Small intestine (tissue), 7 donors: ENCODE results near the gene ZKSCAN3. TPM values are rescaled to one million over a fixed set of nuclear protein-coding genes. Genes with fewer than 3 reads are reported as not detected.
A peak's percentile ranks its signal among the peaks of the same experiment; 100 is the strongest.

Experiments used
- DNase-seq, 2 donors: peaks; one replicate each; pipeline versions ENCODE4 v3.0.0 to v3.0.0-alpha.2; 2013
- FAIRE-seq: peaks from 2 replicates; lab custom pipeline; 2012; peaks lifted over from hg19 to GRCh38; lab: Jason Lieb, UNC
- H3K27ac ChIP-seq, 3 donors: one replicate each; pipeline ENCODE4 v1.5.1; 2013; ENCODE audit warnings: low read length in 2 of 3, mild to moderate bottlenecking in 2 of 3, control low read depth in 1 of 3, inconsistent platforms in 1 of 3, low read depth in 1 of 3, moderate library complexity in 1 of 3
- H3K27me3 ChIP-seq, 3 donors: one replicate each; pipeline ENCODE4 v1.6.1; 2013; ENCODE audit warnings: low read length in 3 of 3, inconsistent platforms in 1 of 3; ENCODE audit not compliant: control insufficient read depth in 3 of 3, insufficient read depth in 3 of 3
- H3K36me3 ChIP-seq, 3 donors: one replicate each; pipeline ENCODE4 v1.6.1; 2013; ENCODE audit warnings: low read length in 3 of 3, inconsistent platforms in 1 of 3, low read depth in 1 of 3, mild to moderate bottlenecking in 1 of 3, moderate library complexity in 1 of 3; ENCODE audit not compliant: control insufficient read depth in 3 of 3, insufficient read depth in 2 of 3
- H3K4me1 ChIP-seq, 3 donors: one replicate each; pipeline ENCODE4 v1.6.1; 2013; ENCODE audit warnings: low read length in 2 of 3, inconsistent platforms in 1 of 3, low read depth in 1 of 3, mild to moderate bottlenecking in 1 of 3, moderate library complexity in 1 of 3; ENCODE audit not compliant: control insufficient read depth in 3 of 3, insufficient read depth in 2 of 3
- H3K4me3 ChIP-seq, 3 donors: one replicate each; pipeline ENCODE4 v1.5.1; 2013; ENCODE audit warnings: low read length in 3 of 3, control low read depth in 1 of 3, inconsistent platforms in 1 of 3, low read depth in 1 of 3, mild to moderate bottlenecking in 1 of 3, moderate library complexity in 1 of 3
- H3K9me3 ChIP-seq, 2 donors: one replicate each; pipeline ENCODE4 v1.6.1; 2013; ENCODE audit warnings: low read depth in 1 of 2, low read length in 1 of 2; ENCODE audit not compliant: control insufficient read depth in 2 of 2, insufficient read depth in 1 of 2
- WGBS, 3 donors: extraction: QIAGEN DNeasy Blood & Tissue Kit; methylation state at CpG; one replicate each; pipeline ENCODE4 v1.1.7; 2013; 5-methylcytosine and 5-hydroxymethylcytosine counted together
- polyA plus RNA-seq, 4 donors: library from polyadenylated mRNA; stranded (reverse) in 3 of 4; unstranded in 1 of 4; fragments of 200-250 nt in 3 of 4; fragments of 120-200 nt in 1 of 4; gene quantifications; one replicate each; pipeline versions ENCODE4 v1.2.1 to v1.2.3, GENCODE V29; 2013
- donor health status: healthy with polysubstance abuse.
- donor health status: control.
- donor health status: control.
- donor health status: Bipolar disorder and iron deficiency.
- donor health status: healthy.

Gene ZKSCAN3
- polyA plus RNA-seq, 4 donors = 1.1 to 5.3 (median 1.9) TPM

- H3K4me1 ChIP-seq = no peaks in the 10 kb centered on the region
- H3K27me3 ChIP-seq = no peaks in the 10 kb centered on the region
- DNase-seq = no peak
- H3K36me3 ChIP-seq = peaks cover 3 to 13% (median 11%) of the 10 kb centered on the region in 3 donors
- H3K4me3 ChIP-seq = no peak overlapping the region
- no peak overlapping the region for H3K27ac ChIP-seq
- 97% methylated on average over 1 of the region's 1 CpG for WGBS, 3 donors
- no peak for FAIRE-seq
- H3K9me3 ChIP-seq = peaks cover 0 to 37% of the 10 kb centered on the region in 2 donors
Observed at GRCh38 chr6:28323813-28324424, 25.8 kb upstream of the ZKSCAN3 start.

- Histone ChIP-seq H3K4me3 (no peak overlapping the region), H3K36me3 (peaks cover 3 to 17% (median 11%) of the 10 kb centered on the region in 3 donors), H3K27me3 (no peaks in the 10 kb centered on the region), H3K27ac (no peak overlapping the region), H3K9me3 (peaks cover 0 to 35% of the 10 kb centered on the region in 2 donors), H3K4me1 (no peaks in the 10 kb centered on the region)
- WGBS, 3 donors = 93 to 97% (median 97%) methylated on average over 7 of the region's 7 CpGs
- FAIRE-seq (no peak), DNase-seq (no peak)
Observed at GRCh38 chr6:28326371-28326948, 23.3 kb upstream of the ZKSCAN3 start.

- peaks cover 0 to 3% (median 0%) of the 10 kb centered on the region in 3 donors for H3K4me1 ChIP-seq
- peaks cover 3 to 15% (median 11%) of the 10 kb centered on the region in 3 donors for H3K36me3 ChIP-seq
- no peak overlapping the region for H3K4me3 ChIP-seq
- no peak for FAIRE-seq
- 36 to 54% (median 37%) methylated on average over 1 of the region's 1 CpG for WGBS, 3 donors
- H3K27me3 ChIP-seq = no peaks in the 10 kb centered on the region
- no peak overlapping the region for H3K27ac ChIP-seq
- no peak for DNase-seq
- peaks cover 0 to 29% of the 10 kb centered on the region in 2 donors for H3K9me3 ChIP-seq
Observed at GRCh38 chr6:28330041-28330440, 19.7 kb upstream of the ZKSCAN3 start.

DNA sequence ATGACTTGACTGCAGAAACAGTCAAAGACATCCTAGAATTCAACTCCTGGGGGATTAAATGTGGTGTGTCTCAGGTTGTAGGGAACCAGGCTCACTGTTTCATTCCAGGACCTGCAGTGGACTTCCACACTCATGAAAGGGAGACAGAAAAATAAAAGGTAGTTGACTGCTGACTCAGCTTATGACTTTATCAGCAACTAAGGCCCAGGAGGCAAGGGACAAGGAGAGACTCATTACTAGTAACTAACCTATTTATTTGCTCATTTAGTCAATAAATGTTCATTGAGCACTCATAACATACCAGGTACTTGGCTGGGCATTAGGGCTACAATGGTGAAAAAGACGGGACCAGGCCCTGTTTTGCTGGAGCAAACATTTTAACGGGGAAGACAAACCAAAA lies 16.7 kb upstream of the ZKSCAN3 start:
- Histone ChIP-seq H3K9me3 (peaks cover 0 to 8% of the 10 kb centered on the region in 2 donors), H3K36me3 (peaks cover 0 to 6% (median 0%) of the 10 kb centered on the region in 3 donors), H3K27me3 (no peaks in the 10 kb centered on the region), H3K4me3 (no peak overlapping the region), H3K27ac (no peak overlapping the region), H3K4me1 (peaks cover 0 to 16% (median 5%) of the 10 kb centered on the region in 3 donors)
- WGBS, 3 donors = 97 to 98% (median 97%) methylated on average over 2 of the region's 2 CpGs
- no peak for DNase-seq
- no peak for FAIRE-seq

DNA sequence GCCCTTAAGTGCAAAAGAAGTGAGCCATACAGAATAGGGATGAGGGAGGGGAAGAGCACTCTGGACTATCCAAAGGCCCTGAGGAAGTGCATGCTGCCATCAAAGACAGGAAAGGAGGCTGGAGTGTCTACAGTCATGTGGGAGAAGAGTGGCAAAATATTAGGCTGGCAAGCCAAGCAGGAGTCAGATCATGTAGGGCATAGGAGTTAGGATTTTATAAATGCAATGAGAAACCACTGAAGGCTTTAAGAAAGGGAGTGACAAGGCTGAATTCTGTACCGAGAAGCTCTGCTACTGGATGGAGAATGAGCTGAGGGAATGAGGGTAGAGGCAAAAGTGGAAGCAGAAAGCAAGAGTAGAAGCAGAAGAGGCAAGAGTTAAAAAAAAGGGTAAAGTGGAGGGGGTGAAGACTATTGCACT lies 16.1 kb upstream of the ZKSCAN3 start:
- Histone ChIP-seq H3K4me3 (no peak overlapping the region), H3K27me3 (no peaks in the 10 kb centered on the region), H3K36me3 (peaks cover 0 to 6% (median 0%) of the 10 kb centered on the region in 3 donors), H3K4me1 (peaks cover 0 to 16% (median 5%) of the 10 kb centered on the region in 3 donors), H3K27ac (no peak overlapping the region), H3K9me3 (peaks cover 0 to 8% of the 10 kb centered on the region in 2 donors)
- no peak for FAIRE-seq
- DNase-seq = no peak
- WGBS, 3 donors = 88 to 100% (median 100%) methylated on average over 1 of the region's 1 CpG

- no peak for FAIRE-seq
- no peaks in the 10 kb centered on the region for H3K27me3 ChIP-seq
- no peak for DNase-seq
- peaks cover 0 to under 1% of the 10 kb centered on the region in 2 donors for H3K9me3 ChIP-seq
- H3K27ac ChIP-seq = peak overlapping the region in 2 of 3 donors; percentile 99
- H3K4me3 ChIP-seq = no peak overlapping the region
- 83 to 93% (median 90%) methylated on average over 7 of the region's 7 CpGs for WGBS, 3 donors
- peaks cover 0 to 16% (median 5%) of the 10 kb centered on the region in 3 donors for H3K4me1 ChIP-seq
- no peaks in the 10 kb centered on the region for H3K36me3 ChIP-seq
Observed at GRCh38 chr6:28334286-28335039, 15.3 kb upstream of the ZKSCAN3 start.

DNA sequence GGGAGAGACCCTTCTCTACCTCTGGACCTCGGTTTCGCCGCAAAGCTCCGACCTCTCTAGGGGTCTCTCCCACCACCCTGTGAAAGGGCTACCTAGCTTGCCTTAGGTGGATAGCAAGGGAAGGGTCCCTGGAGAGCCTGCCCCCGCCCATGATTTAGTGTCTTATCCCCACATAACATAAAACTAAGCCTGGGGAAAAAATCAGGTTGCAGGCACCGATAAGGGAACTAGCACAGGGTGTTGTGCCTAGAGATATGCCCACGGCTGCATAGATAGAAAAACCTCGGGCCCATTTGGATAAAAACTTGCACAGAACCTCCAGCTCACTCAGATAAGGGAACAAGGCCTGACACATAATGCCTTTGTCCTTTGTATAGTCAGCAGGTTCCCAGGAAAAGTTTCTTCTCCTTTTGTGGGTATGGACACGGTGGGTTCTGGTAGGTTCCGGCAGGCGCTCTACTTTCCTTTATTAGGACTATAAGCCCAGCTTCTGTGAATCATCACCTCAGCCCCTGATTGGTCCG lies 14.6 kb upstream of the ZKSCAN3 start:
- peak overlapping the region; percentile 86 to 99 (median 99) for H3K27ac ChIP-seq
- no peaks in the 10 kb centered on the region for H3K9me3 ChIP-seq
- FAIRE-seq (no peak), DNase-seq (no peak)
- H3K4me1 ChIP-seq = peaks cover 0 to 16% (median 5%) of the 10 kb centered on the region in 3 donors
- H3K36me3 ChIP-seq = no peaks in the 10 kb centered on the region
- 31 to 36% (median 31%) methylated on average over 12 of the region's 12 CpGs for WGBS, 3 donors
- H3K4me3 ChIP-seq = peak overlapping the region in 2 of 3 donors; percentile 59 to 90
- no peaks in the 10 kb centered on the region for H3K27me3 ChIP-seq
